Measurements from ENCODE around the gene PRKD1.

Gene PRKD1

GRCh38 chr14:29927376-29928116, at the start of gene PRKD1:
PRKD1 (minus strand) TSS chr14:29927847.
- TF ChIP-seq ZBTB7A (IDR thresholded peaks at IDR 0.05; ENCODE audit: low read depth) = peak; percentile 23; the same call in 1 of the 2 replicates
- no peak for TF ChIP-seq RAD21 (IDR thresholded peaks at IDR 0.05; ENCODE audit: low read depth)

DNA sequence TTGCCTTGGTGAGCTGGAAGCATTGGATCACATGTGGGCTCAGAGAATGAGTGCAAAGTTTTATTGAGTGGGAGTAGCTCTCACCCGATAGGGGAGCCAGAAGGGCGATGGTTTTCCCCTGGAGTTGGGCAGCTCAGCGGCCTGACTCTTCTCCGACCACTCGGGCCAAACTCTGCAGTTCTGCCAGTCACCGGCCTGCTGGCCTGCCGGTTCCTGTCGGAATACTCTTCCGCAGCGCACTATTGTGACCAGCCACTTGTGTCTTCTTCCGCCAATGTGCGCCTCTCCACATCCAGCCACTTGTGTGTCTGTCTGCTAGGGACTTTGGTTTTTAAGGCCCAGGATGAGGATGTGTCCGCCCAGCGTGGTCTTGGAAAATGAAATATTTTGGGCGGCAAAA, 43.5 kb upstream of the PRKD1 start:
- TF ChIP-seq FOXM1 (IDR thresholded peaks at IDR 0.05; ENCODE audit: borderline replicate concordance, low read depth) (no peak), TAF1 (IDR thresholded peaks at IDR 0.05; ENCODE audit: low read depth) (no peak), TEAD4 (IDR thresholded peaks at IDR 0.05) (no peak), CREB1 (IDR thresholded peaks at IDR 0.05; ENCODE audit: low read depth) (no peak)

DNA sequence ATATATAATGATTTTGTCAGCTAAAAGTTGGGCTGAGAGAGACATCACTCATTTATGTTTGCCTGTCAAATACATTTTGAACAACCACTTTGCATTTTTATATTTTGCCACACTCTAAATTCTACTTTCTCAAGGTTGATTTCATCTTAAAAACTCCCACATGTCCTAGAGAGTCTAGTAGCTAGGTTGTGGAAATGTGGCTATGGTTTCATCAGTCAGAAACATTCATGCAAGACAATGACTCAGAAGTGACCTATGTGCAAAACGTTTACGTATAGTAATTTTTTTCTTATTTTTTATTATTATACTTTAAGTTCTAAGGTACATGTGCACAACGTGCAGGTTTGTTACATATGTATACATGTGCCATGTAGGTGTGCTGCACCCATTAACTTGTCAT, 27.4 kb upstream of the PRKD1 start:
- TF ChIP-seq NFIC (IDR thresholded peaks at IDR 0.05) (no peak), TEAD4 (IDR thresholded peaks at IDR 0.05) (no peak), FOXM1 (IDR thresholded peaks at IDR 0.05; ENCODE audit: borderline replicate concordance, low read depth) (no peak), TCF12 (IDR thresholded peaks at IDR 0.05; ENCODE audit: low read depth) (no peak), YY1 (IDR thresholded peaks at IDR 0.05; ENCODE audit: low read depth) (no peak), REST (IDR thresholded peaks at IDR 0.05; ENCODE audit: low read depth) (no peak), EP300 (IDR thresholded peaks at IDR 0.05; ENCODE audit: borderline replicate concordance) (no peak), MAX (IDR thresholded peaks at IDR 0.05) (no peak), RAD21 (IDR thresholded peaks at IDR 0.05; ENCODE audit: low read depth) (no peak), ZBTB7A (IDR thresholded peaks at IDR 0.05; ENCODE audit: low read depth) (no peak), CEBPB (IDR thresholded peaks at IDR 0.05) (no peak), TAF1 (IDR thresholded peaks at IDR 0.05; ENCODE audit: low read depth) (no peak), EGR1 (IDR thresholded peaks at IDR 0.05) (no peak), CREB1 (IDR thresholded peaks at IDR 0.05; ENCODE audit: low read depth) (no peak)
- TF ChIP-seq, protein P1, sequence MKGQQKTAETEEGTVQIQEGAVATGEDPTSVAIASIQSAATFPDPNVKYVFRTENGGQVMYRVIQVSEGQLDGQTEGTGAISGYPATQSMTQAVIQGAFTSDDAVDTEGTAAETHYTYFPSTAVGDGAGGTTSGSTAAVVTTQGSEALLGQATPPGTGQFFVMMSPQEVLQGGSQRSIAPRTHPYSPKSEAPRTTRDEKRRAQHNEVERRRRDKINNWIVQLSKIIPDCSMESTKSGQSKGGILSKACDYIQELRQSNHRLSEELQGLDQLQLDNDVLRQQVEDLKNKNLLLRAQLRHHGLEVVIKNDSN (IDR thresholded peaks at IDR 0.05) = no peak

- TF ChIP-seq, protein P1 (IDR thresholded peaks at IDR 0.05) = no peak
- TF ChIP-seq TAF1 (IDR thresholded peaks at IDR 0.05; ENCODE audit: low read depth) = no peak
Measured at GRCh38 chr14:29953501-29953900, 25.9 kb upstream of the PRKD1 start.

GRCh38 chr14:29944091-29944490, 16.4 kb upstream of the PRKD1 start:
- TF ChIP-seq TAF1 (IDR thresholded peaks at IDR 0.05; ENCODE audit: low read depth) (no peak), TEAD4 (IDR thresholded peaks at IDR 0.05) (no peak), NFIC (IDR thresholded peaks at IDR 0.05) (no peak), EP300 (IDR thresholded peaks at IDR 0.05; ENCODE audit: borderline replicate concordance) (no peak), EGR1 (IDR thresholded peaks at IDR 0.05) (no peak)

GRCh38 chr14:29941401-29941800, 13.8 kb upstream of the PRKD1 start:
- TF ChIP-seq NFIC (IDR thresholded peaks at IDR 0.05) (no peak), RAD21 (IDR thresholded peaks at IDR 0.05; ENCODE audit: low read depth) (no peak)

DNA sequence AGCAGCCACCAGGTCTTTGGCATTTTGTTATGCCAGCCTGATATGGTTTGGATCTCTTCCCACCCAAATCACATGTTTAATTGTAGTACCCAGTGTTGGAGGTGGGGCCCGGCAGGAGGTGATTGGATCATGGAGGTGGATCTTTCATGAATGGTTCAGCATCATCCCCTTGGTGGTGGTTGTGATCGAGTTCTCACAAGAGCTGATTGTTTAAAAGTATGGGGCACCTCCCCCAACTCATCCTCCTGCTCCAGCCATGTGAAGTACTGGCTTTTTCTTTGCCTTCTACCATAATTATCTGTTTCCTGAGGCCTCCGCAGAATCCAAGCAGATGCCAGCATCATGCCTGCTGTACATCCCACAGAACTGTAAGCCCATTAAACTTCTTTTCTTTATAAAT, 12.8 kb upstream of the PRKD1 start:
- TF ChIP-seq FOXM1 (IDR thresholded peaks at IDR 0.05; ENCODE audit: borderline replicate concordance, low read depth) (no peak), TCF12 (IDR thresholded peaks at IDR 0.05; ENCODE audit: low read depth) (no peak), EP300 (IDR thresholded peaks at IDR 0.05; ENCODE audit: borderline replicate concordance) (no peak), NFIC (IDR thresholded peaks at IDR 0.05) (no peak), REST (IDR thresholded peaks at IDR 0.05; ENCODE audit: low read depth) (no peak), ZBTB7A (IDR thresholded peaks at IDR 0.05; ENCODE audit: low read depth) (no peak), MAX (IDR thresholded peaks at IDR 0.05) (no peak), YY1 (IDR thresholded peaks at IDR 0.05; ENCODE audit: low read depth) (no peak), EGR1 (IDR thresholded peaks at IDR 0.05) (no peak), TEAD4 (IDR thresholded peaks at IDR 0.05) (no peak), CREB1 (IDR thresholded peaks at IDR 0.05; ENCODE audit: low read depth) (no peak), RAD21 (IDR thresholded peaks at IDR 0.05; ENCODE audit: low read depth) (no peak), CEBPB (IDR thresholded peaks at IDR 0.05) (no peak), TAF1 (IDR thresholded peaks at IDR 0.05; ENCODE audit: low read depth) (no peak)
- TF ChIP-seq, protein P1 (IDR thresholded peaks at IDR 0.05) = no peak

Data from Ishikawa (cell line).